GM23338 (cell line): ENCODE results near the gene ADCY7. TPM values are rescaled to one million over a fixed set of nuclear protein-coding genes. Genes with fewer than 3 reads are reported as not detected.

ENCODE experiments used
- CREB1 ChIP-seq: fragments of 250-450 bp; sonication (Bioruptor Pico); IDR thresholded peaks from 2 replicates; pipeline ENCODE4 v1.5.0; 2020; ENCODE audit warnings: low read depth, mild to moderate bottlenecking, moderate library complexity
- CTCF ChIP-seq, 2 experiments: fragments of 200-600 bp in 1 of 2; sonication (generic) in 1 of 2; conservative IDR thresholded peaks; 2 replicates each; pipeline versions ENCODE4 v1.5.1 to v1.6.1; 2016 to 2017; ENCODE audit warnings: antibody characterized with exemption in 2 of 2, low read depth in 2 of 2, mild to moderate bottlenecking in 2 of 2, moderate library complexity in 1 of 2
- ETS1 ChIP-seq: IDR thresholded peaks from 2 replicates; pipeline ENCODE4 v1.6.1; 2016; ENCODE audit warnings: antibody characterized with exemption
- EZH2 ChIP-seq: fragments of 200-600 bp; sonication (generic); IDR thresholded peaks from one replicate; pipeline ENCODE4 v1.8.0; 2017; ENCODE audit warnings: antibody characterized with exemption, mild to moderate bottlenecking, low read depth; ENCODE audit not compliant: unreplicated experiment
- EZH2phosphoT487 ChIP-seq: fragments of 200-600 bp; sonication (generic); IDR thresholded peaks from one replicate; pipeline ENCODE4 v1.8.1; 2018; ENCODE audit warnings: antibody characterized with exemption; ENCODE audit not compliant: unreplicated experiment
- NANOG ChIP-seq: IDR thresholded peaks from 2 replicates; pipeline ENCODE4 v1.6.1; 2016; ENCODE audit warnings: antibody characterized with exemption, borderline replicate concordance
- POLR2AphosphoS5 ChIP-seq: IDR thresholded peaks from 2 replicates; pipeline ENCODE4 v1.6.1; 2016; ENCODE audit warnings: antibody characterized with exemption, low read depth
- ZNF462 ChIP-seq: fragments of 250-450 bp; sonication (Bioruptor Pico); IDR thresholded peaks from 2 replicates; pipeline ENCODE4 v1.5.0; 2020; ENCODE audit warnings: mild to moderate bottlenecking, moderate library complexity
- polyA plus RNA-seq: library from polyadenylated mRNA; unstranded; fragments of >200 nt; fragmentation: Nextera tagmentation; extraction: Ambion mirVana; gene quantifications from 2 replicates; pipeline ENCODE4 v1.2.1, GENCODE V29; 2016
- total RNA-seq: library from RNA; depleted of rRNA; stranded (reverse); fragments of >200 nt; shearing (Covaris generic); gene quantifications from 2 replicates; pipeline ENCODE4 v1.2.3, GENCODE V29; 2014

ADCY7 gene
- total and polyA plus RNA-seq, 2 experiments from 2014 or later, result 2.4 to 10.5 TPM

GRCh38 chr16:50229149-50229726 is 37.1 kb upstream of the ADCY7 start (continued):
- TF ChIP-seq ZNF462 (CRISPR knock-in tag), result no peak
- no peak for TF ChIP-seq NANOG
- no peak for TF ChIP-seq CTCF (conservative IDR thresholded peaks at IDR 0.05; ENCODE audit: low read depth in 2 of 2)
- TF ChIP-seq POLR2AphosphoS5, result no peak
- TF ChIP-seq CREB1 (CRISPR knock-in tag), result no peak
- no peak for TF ChIP-seq EZH2
- no peak for TF ChIP-seq EZH2phosphoT487
- TF ChIP-seq ETS1, result no peak
